Motor neuron (in vitro differentiated cells): ENCODE results near the gene ENGASE. TPM values are rescaled to one million over a fixed set of nuclear protein-coding genes. Genes with fewer than 3 reads are reported as not detected.
A peak's percentile ranks its signal among the peaks of the same experiment; 100 is the strongest.

Experiments used
- ATAC-seq, 8 experiments: fragments of 200-7000 bp; cut with Tn5 transposase; replicated peaks in 6 of 8; 2 replicates each; pipeline ENCODE4 v1.8.0; 2021; ENCODE audit warnings: mild to moderate bottlenecking in 8 of 8, moderate library complexity in 8 of 8
- H3K27ac ChIP-seq, 2 donors: fragments of 250-450 bp; sonication (Bioruptor Pico); 2 replicates each; pipeline ENCODE4 v1.9.0; 2021; ENCODE audit warnings: antibody characterized with exemption in 2 of 2, mild to moderate bottlenecking in 2 of 2, moderate library complexity in 1 of 2
- H3K4me1 ChIP-seq, 2 donors: fragments of 250-450 bp; sonication (Bioruptor Pico); replicated peaks in 1 of 2; 2 replicates each; pipeline ENCODE4 v1.6.1; 2021; ENCODE audit warnings: antibody characterized with exemption in 2 of 2, mild to moderate bottlenecking in 2 of 2, moderate library complexity in 1 of 2
- H3K4me3 ChIP-seq, 5 donors: fragments of 250-450 bp; sonication (Bioruptor Pico); 2 replicates each; pipeline ENCODE4 v1.9.0; 2021; ENCODE audit warnings: antibody characterized with exemption in 5 of 5, mild to moderate bottlenecking in 5 of 5, moderate library complexity in 4 of 5
- WGBS, 10 experiments: fragments of 450-650 bp; shearing (Covaris generic); methylation state at CpG; one replicate each; pipeline ENCODE4 v1.0.0; 2022; 5-methylcytosine and 5-hydroxymethylcytosine counted together
- in situ Hi-C, 9 experiments: fragments of 400-800 bp; cut with MboI; loops; one replicate each; pipeline ENCODE4 v1.15.0; 2021; ENCODE audit warnings: low sequenced_read_pairs in 9 of 9, low pct_unique_long_range_greater_than_20kb in 2 of 9; ENCODE audit not compliant: unreplicated experiment in 9 of 9
- total RNA-seq, 8 experiments: library from RNA; unstranded; fragments of 300-600 nt; gene quantifications; 2 replicates each; pipeline versions ENCODE4 v1.2.3 to v1.2.4, GENCODE V29; 2022

Gene ENGASE
- total RNA-seq, 8 experiments from 2014 or later, result 10.0 to 49.6 (median 15.4) TPM

DNA sequence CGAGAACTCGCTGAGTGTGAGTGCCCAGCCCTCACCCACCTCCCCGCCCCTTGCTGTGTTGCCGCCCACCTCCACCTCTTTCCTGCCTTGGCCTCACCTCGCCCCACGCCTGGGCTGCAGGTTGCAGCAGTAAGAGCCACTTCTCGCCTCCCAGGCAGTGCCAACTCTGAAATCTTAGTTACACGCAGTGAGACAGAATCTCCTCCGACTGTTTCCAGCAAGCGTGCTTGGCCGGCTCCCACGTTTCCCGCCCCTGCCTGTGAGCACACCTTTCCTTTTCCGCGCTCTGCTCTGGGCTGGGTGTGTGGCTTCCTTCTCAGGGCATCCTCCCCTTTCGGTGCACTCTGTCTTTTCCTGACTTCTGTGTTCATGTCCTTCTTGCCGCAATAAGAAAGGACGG, 5.7 kb downstream of the ENGASE start:
- in situ Hi-C loops, result loop anchor here in 5 of 9 experiments (10.0 to 25.0 kb wide), 3 partner anchors 307 to 632 kb away; no protein-coding TSS in a partner anchor

DNA sequence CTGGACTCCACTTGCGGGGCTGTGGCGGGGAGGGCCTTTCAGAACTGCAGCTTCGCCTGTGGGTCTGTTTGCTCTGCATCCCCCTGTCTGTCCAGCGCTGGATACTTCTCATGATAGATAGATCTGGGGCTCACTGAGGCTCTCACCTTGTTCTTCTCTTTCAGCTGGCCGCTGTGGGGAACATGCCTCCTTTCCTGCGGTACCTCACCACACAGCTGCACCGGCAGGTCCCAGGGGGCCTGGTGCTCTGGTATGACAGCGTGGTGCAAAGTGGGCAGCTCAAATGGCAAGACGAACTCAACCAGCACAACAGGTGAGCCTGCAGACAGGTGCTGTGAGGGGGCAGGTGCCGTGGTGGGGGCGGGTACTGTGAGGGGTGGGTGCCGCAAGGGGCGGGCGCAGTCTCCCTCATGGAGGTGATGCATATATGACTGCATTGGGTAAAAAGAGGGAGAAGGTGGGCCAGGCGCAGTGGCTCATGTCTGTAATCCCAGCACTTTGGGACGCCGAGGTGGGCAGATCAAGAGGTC, 6.2 kb downstream of the ENGASE start:
- H3K4me3 ChIP-seq, result no peak overlapping the region
- 86 to 100% (median 98%) methylated on average over 1 to 4 of the region's 17 CpGs; no CpG with 5 or more reads in 4 of the 10 experiments for WGBS, 10 experiments
- in situ Hi-C loops, result loop anchor here in 5 of 9 experiments (10.0 to 25.0 kb wide), 3 partner anchors 306 to 631 kb away; no protein-coding TSS in a partner anchor
- H3K27ac ChIP-seq, result no peak overlapping the region
- ATAC-seq, result no peak
- peaks cover 3 to 7% of the 10 kb centered on the region in 2 donors for H3K4me1 ChIP-seq

More for the DNA sequence above, 5.7 kb downstream of the ENGASE start:
- H3K27ac ChIP-seq, result no peak overlapping the region
- no peak for ATAC-seq
- H3K4me3 ChIP-seq, result no peak overlapping the region
- 80 to 94% (median 90%) methylated on average over 2 to 4 of the region's 18 CpGs; no CpG with 5 or more reads in 3 of the 10 experiments for WGBS, 10 experiments
- H3K4me1 ChIP-seq, result peaks cover 7 to 11% of the 10 kb centered on the region in 2 donors

DNA sequence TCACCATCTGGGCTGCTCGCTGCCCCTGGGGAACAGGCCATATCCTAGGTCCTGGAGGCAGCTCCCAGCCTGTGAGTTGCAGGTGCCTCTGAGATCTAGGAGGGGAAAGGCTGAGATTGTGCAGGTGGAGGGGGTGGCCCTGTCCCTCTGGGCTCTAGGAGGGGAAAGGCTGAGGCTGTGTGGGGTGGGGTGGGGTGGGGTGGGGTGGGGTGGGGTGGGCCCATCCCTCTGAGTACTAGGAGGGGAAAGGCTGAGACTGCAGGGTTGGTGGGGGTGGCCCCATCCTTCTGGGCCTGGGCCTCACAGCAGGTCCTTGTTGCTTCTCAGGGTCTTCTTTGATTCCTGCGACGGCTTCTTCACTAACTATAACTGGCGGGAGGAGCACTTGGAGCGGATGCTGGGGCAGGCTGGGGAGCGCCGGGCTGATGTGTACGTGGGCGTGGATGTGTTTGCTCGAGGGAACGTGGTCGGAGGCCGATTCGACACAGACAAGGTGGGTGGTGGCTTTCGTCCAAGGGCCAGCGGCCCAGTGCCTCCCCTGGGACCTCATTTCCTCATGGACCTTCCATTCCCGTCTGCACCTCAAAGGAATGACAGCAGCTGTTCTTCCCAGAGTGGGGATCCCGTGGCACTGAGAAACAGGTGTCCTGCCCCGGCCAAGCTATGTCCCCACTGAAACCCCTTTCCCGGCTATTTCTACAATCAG, 7.1 kb downstream of the ENGASE start:
- H3K4me3 ChIP-seq, result no peak overlapping the region
- 76 to 100% (median 100%) methylated on average over 1 to 3 of the region's 20 CpGs; no CpG with 5 or more reads in 7 of the 10 experiments for WGBS, 10 experiments
- in situ Hi-C loops, result loop anchor here in 5 of 9 experiments (10.0 to 25.0 kb wide), 3 partner anchors 306 to 631 kb away; no protein-coding TSS in a partner anchor

DNA sequence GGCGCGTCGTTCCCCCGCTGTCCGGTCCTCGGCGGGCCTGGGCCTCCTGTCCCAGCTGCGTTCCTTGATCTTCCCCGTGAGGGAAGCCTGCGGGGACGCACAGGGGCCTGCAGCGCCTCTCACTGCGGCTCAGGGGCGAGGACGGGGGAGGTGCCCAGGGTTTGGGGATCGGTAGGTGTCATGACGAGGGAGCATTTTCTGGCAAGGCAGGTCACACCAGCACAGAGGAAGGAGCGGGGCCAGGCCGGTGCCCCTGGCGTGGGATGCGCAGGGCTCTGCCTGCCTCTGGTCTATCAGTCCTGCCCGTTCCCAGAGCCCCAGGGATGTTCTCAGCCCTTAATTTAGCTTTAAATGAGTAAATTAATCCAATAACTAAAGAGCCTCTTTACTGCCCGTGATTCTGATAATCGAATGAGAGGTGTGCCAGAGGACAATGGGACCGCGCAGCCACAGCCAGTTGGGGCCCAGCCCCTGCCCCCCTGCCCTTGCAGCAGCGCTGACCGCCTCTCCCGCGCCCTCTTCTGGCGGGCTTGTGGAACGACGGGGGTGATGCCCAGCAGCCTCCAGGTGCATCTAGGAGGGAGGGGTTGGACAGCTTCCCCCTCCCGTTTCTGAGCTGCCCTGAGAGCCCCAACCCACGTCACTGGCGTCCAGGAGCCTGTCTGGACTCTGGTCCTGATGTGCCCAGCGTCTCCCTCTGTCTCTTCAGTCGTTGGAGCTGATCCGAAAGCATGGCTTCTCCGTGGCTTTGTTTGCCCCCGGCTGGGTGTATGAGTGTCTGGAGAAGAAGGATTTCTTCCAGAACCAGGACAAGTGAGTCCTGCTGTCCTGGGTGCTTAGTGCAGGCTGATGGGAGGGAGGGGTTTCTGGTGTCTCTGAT, 7.9 kb downstream of the ENGASE start:
- in situ Hi-C loops, result loop anchor here in 5 of 9 experiments (10.0 to 25.0 kb wide), 3 partner anchors 305 to 630 kb away; no protein-coding TSS in a partner anchor
- Histone ChIP-seq H3K27ac (no peak overlapping the region), H3K4me1 (peaks cover 0 to 3% of the 10 kb centered on the region in 2 donors), H3K4me3 (no peak overlapping the region)
- peak; percentile 42 to 73 (median 50) for ATAC-seq
- 20 to 94% (median 66%) methylated on average over 1 to 17 of the region's 41 CpGs; no CpG with 5 or more reads in 3 of the 10 experiments for WGBS, 10 experiments

More for the DNA sequence above, 7.1 kb downstream of the ENGASE start:
- Histone ChIP-seq H3K4me1 (peaks cover 0 to 3% of the 10 kb centered on the region in 2 donors), H3K27ac (no peak overlapping the region)
- ATAC-seq, result no peak

DNA sequence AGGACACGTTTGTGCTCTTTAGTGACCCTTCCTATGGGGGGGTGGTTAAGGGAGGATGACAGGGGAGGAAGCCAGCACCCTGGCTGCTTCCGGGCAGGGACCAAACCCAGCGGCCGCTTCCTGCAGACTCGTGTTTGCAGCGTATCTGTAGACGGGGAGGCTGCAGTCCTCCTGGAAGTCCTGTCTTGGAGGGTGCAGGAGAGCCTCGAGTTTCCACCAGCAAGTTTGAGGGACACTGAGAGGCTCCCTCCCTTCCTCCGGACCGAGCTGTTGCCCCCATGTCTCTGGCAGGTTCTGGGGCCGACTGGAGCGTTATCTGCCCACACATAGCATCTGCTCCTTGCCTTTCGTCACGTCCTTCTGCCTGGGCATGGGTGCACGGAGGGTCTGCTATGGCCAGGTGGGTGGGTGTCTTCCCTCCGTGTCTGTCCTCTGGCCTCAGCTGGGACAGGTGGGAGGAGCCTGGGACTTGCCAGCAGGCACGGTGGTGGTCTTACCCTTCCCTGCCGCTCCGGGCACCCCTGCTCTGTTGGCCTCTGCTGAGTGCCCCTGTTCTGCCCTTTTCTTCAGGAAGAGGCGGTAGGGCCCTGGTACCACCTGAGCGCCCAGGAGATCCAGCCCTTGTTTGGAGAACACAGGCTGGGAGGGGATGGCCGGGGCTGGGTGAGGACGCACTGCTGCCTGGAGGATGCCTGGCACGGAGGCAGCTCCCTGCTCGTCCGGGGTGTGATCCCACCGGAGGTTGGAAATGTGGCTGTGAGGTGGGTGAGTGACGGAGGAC, 8.8 kb downstream of the ENGASE start:
- H3K4me3 ChIP-seq, result no peak overlapping the region
- H3K27ac ChIP-seq, result no peak overlapping the region
- peaks cover 3 to 10% of the 10 kb centered on the region in 2 donors for H3K4me1 ChIP-seq
- 74 to 100% (median 95%) methylated on average over 2 to 10 of the region's 28 CpGs; no CpG with 5 or more reads in 4 of the 10 experiments for WGBS, 10 experiments
- in situ Hi-C loops, result loop anchor here in 5 of 9 experiments (10.0 to 25.0 kb wide), 3 partner anchors 304 to 629 kb away; no protein-coding TSS in a partner anchor
- ATAC-seq, result no peak

DNA sequence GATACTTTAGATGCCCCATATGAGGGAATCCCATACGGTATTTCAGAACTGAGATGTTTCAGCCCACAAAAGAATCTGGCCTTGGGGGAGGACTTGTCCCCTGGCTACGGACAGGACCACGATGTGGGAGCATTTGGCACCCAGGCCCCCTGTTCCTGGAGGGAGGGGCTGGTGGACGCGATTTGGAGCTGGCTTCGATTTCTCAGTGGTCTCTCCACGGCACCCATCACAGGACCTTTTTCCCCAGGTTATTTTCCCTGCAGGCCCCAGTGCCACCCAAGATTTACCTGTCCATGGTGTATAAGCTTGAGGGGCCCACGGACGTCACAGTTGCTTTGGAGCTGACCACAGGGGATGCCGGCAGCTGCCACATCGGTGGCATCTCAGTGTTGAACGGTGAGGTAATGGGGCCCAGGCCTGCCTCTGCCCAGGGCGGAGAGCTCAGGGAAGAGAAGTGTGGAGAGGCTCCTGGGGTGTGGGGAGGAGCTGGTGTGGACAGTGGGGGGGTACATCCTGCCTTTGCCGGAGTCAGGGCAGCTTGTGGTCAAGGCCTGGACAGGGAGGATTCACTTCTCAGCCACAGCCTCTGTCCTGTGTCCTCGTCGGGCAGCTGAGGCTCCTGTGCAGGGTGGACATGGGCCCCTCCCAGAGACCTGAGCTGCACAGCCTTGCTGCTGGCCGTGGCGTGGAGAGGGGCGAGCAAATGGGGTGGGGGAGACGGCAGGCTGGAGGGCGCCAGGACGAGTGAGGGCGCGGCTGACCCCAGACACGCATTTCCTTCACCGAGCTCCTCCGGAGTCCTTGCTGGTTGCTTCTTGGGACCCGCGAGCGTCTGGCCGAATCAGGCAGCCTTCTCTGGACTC, 9.9 kb downstream of the ENGASE start:
- WGBS, 10 experiments, result 85 to 100% (median 97%) methylated on average over 1 to 9 of the region's 31 CpGs; no CpG with 5 or more reads in 2 of the 10 experiments
- in situ Hi-C loops, result loop anchor here in 5 of 9 experiments (10.0 to 25.0 kb wide), 3 partner anchors 303 to 628 kb away; no protein-coding TSS in a partner anchor

DNA sequence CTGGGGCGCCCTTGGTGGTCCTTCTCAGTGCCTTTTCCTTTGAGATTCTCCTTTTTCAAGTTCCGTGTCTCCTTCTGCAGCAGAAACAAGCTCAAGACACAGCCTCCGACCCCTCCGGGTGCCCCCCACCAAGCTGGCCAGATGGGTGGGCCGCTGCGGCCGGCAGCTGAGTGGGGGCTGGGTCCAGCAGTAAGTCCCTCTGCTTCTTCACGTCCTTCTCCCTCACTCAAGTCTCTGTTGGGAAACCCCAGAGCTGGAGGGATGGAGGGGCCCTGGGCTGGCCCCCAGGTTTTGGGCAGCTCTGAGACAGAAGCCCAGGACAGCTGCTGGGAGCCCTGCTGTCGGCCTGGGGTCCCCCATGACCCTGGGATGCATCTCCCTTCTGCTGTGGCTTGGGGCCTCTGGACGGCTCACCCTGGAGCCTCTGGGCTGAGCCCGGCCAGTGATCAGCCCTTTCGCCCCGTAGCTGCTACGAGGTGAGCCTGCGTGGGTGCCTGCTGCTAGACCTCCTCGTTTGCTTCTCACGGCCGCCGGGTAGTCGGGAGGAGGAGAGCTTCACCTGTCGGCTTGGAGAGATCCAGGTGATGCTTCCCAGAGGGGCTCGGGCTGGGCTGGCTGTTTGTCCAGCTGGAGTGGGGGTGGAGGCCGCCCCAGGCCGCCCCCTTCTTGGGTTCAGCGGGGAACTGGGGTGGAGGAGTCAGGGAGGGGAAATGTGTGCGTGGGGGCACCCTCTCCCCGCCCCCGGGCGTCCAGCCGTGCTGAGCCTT, 10.7 kb downstream of the ENGASE start:
- in situ Hi-C loops, result loop anchor here in 5 of 9 experiments (10.0 to 25.0 kb wide), 3 partner anchors 302 to 627 kb away; no protein-coding TSS in a partner anchor
- peaks cover 3 to 15% of the 10 kb centered on the region in 2 donors for H3K4me1 ChIP-seq
- WGBS, 10 experiments, result 86 to 100% (median 100%) methylated on average over 1 to 7 of the region's 30 CpGs; no CpG with 5 or more reads in 5 of the 10 experiments
- no peak overlapping the region for H3K27ac ChIP-seq
- no peak for ATAC-seq
- H3K4me3 ChIP-seq, result no peak overlapping the region

More for the DNA sequence above, 9.9 kb downstream of the ENGASE start:
- Histone ChIP-seq H3K27ac (no peak overlapping the region), H3K4me1 (peaks cover 3 to 15% of the 10 kb centered on the region in 2 donors), H3K4me3 (no peak overlapping the region)
- ATAC-seq, result no peak

DNA sequence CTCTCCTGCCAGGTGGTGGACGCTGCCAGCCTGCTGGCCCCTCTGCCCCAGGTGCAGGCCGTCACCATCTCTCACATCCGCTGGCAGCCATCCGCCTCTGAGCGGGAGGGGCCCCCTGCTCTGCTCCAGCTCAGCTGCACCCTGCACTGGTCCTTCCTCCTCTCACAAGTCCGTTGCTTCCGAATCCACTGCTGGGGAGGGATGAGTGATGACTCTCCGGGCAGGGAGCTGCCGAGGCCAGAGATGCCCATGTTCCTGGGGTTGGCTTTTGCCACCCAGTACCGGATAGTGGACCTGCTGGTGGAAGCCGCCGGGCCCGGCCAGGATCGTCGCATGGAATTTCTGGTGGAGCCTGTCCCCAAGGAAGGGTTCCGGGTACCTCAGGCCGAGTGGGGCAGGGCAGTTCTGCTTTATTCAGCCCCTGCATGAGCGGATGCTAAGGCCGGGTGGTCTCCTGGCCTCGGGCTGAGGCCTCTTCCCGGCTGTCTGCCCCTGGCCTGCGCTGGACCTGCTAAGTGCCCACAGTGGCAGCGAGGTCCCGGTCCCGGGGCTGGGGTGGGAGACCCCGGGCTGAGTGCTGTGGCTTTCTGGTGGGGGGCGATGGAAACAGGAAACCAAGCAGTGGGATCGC, 11.4 kb downstream of the ENGASE start:
- H3K27ac ChIP-seq, result no peak overlapping the region
- peaks cover 7 to 15% of the 10 kb centered on the region in 2 donors for H3K4me1 ChIP-seq
- WGBS, 10 experiments, result 88 to 93% methylated on average over 8 to 13 of the region's 28 CpGs; no CpG with 5 or more reads in 8 of the 10 experiments
- in situ Hi-C loops, result loop anchor here in 5 of 9 experiments (10.0 to 25.0 kb wide), 3 partner anchors 301 to 626 kb away; no protein-coding TSS in a partner anchor
- ATAC-seq, result no peak
- H3K4me3 ChIP-seq, result no peak overlapping the region

DNA sequence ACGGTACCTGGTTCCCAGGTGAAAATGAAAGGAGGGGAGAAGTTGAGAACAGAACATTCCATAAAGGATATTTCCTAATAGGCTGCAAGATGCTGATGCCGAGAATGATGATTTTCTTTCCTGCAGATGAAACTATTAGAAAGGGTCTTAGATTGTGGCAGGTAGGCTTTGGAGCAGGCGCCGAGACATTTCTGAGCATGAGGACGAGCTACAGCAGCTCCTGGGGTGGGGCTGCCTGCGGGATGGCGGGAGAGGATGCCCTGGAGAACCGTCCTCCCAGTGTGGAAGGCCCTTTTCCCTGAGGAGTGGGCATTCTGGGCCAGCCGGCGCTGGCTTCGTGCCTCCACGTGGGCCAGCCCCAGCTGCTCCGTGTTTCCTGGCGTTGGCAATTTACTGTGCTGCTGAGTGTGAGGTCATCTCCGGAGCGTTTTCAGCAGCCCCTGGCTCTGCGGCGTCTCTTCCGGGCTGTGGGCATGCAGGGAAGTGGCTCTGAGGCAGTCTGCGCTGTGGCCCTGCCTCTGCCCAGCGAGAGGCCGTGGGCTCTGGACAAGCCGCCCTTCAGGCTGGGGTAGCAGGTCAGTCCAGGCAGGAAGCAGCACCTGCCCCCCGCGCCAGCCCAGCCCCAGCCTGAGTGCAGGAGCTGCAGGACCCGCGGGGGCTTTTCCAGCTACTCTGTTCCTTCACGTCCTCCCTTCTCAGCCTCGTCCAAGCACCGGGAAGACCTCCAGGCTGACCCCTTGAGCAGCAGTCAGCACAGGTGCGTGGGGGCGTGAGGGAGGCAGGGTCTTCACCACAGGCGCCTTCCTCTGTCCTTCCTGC, 12.2 kb downstream of the ENGASE start:
- no peak overlapping the region for H3K4me3 ChIP-seq
- peak in 3 of 8 experiments; percentile 1 to 35 (median 3) for ATAC-seq
- H3K4me1 ChIP-seq, result peaks cover 7 to 15% of the 10 kb centered on the region in 2 donors
- in situ Hi-C loops, result loop anchor here in 5 of 9 experiments (10.0 to 25.0 kb wide), 3 partner anchors 300 to 625 kb away; no protein-coding TSS in a partner anchor
- no peak overlapping the region for H3K27ac ChIP-seq
- WGBS, 10 experiments, result 60 to 100% (median 87%) methylated on average over 1 to 19 of the region's 33 CpGs; no CpG with 5 or more reads in 5 of the 10 experiments
